Glomerular visceral epithelial cell (primary cell): Measurements from ENCODE around the gene LTC4S.

ENCODE experiments used
- DNase-seq: peaks from one replicate; pipeline ENCODE4 v3.0.0-alpha.2; 2016; ENCODE audit errors: extremely low spot score

LTC4S gene

DNA sequence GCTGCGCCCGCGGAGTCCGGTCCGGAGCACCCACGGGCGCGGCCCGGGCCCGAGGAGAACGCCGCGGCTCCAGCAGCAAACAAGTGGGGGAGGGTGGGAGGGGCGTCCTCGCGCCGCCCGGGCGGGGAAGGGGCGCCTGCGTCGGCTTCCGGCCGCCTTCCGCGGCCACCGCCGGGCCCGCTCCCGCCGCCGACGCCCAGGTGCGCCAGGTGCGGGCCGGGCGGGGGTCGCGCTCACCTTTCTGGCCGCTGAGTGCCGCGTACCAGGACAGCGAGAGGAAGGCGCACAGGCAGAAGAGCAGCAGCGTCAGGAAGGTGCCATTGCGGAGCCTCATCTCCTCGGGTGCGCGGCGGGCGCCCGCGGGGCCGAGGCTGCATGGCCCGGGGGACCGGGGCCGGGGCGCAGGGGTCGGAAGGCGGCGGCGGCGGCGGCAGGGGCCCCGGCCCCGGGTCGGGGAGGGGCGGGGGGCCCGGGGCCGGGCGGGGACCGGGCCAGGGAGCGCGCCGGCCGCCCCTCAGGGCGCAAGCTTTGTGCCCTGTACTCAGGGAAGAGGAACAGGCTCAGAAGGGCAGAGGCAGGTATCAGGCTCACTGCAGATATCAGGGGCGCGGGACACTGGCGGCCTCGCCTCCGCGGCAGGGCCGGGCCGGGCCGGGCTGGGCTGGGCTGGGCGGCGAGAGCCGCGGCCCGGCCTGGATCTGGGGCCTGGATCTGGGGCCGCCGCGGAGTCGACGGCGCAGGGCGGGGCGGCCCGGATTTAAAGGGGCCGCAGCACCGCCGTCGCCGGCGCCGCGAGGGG is 12.7 kb downstream of the LTC4S start, which contains the start of gene MGAT4B:
TSS of gene MGAT4B (minus strand) at position 617 of the 799 bp plus-strand sequence. CDS start at position 334, 283 bp downstream.
- peak; percentile 85 for DNase-seq

DNA sequence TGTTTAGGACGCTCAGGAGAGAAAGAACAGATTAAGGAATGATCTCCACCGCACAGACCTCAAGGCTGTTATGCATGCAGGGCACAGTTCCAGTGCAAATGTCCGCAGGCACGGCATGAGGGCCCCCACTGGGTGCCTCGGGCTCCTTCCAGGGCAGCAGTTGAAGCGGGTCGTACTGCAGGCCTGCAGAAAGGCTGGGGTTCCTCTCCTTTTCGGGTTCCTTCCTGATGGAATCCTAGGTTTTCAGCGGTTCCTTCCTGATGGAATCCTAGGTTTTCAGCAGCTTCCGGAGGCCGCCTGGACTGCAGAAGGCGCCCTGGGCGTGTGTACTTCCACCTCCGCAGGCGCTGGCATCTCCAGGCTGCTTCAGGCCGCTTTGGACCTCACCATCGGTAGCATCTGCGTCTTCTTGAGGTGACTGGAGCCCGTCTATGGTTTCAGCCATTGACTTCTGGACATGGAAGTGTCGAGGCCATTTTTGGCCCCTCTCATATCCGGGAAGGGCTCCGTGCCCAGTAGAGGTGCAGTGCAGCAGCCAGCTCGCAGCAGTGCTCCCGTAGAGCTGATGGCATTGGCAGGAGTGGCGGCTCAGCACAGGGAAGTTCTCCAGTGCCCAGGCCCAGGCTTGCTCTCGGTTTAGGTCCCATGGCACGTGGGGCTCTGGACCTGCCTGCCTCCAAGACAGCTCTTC is 18.5 kb downstream of the LTC4S start:
- DNase-seq = no peak

DNA sequence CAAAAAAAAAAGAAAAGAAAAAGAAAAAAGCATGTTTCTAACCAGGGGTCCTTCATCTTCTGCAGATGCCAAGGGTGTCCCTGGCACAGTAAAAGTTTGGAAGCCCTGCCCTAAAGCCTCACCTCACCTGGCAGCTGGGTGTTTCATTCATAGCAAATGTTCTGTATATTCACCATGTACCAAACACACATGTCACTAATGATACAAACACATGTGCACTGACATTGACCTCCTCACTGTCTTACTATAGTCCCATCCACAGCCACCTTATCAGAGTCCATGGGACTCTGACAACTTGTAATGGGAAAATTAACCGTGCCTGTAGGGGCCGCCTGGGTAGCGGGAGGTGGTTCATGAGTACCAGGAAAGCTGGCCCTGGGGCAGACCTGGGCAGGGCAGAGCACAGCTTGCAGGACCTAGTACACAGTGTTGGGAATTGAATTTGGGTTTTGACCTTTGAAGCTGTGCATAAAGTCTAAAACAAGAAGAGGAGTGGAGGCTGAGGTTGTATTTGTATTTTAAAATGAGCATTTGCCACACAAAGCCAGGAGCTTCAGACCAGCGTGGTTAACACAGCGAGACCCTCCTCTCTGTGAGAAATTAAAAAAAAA is 19.3 kb downstream of the LTC4S start:
- no peak for DNase-seq

DNA sequence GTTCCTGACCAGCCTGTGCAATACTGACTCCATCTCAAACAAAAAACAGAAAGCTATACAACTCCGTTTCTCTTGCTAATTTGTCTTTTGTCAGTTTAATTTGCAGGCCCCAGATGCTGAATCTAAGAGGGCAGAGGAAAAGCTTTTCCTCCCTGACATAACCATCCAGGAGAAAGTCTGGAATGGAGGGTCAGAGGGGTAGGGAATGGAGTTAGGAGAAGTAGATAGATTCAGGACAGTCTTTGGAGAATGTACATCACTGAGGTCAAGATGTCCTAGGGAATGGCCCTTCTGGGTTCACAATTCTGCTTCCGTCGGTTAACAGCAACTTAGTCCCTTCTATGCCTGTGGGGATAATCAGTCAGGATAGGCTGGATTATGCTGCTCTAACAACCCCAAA is 20.3 kb downstream of the LTC4S start:
- DNase-seq = no peak

DNA sequence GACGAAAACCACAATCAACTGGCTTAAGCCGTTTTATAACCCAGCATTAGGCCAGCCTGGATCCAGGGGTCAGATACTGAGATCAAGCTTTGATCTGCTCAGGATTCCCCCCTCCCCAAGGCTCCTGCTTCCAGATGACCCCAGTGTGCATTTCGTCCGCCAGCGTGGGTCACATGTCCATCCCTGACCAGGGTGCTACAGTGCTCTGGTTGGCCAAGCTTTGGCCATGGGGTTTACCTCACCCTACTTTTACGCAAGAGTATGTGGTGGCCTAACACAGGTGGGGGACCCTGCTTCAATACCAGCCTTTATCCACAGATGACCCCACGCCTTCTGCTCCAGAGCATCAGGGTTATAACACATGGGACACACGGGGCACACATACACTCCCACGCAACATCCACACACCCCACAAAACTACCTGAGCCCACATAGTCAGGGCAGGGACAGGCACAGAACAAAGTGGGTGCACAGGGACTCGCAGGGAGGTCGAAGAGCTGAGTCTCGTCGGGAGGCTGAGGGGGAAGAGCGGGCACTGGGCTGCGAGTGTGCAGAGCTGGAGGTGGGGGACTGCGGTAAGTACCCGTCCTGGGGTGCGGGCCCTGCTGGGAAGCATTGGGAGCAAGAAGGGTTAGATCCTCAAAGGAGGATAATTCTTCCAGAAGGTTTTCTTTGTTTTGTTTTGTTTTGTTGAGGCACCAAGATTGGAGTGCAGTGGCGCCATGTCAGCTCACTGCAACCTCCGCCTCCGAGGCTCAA is 21.9 kb downstream of the LTC4S start:
- DNase-seq = no peak

DNA sequence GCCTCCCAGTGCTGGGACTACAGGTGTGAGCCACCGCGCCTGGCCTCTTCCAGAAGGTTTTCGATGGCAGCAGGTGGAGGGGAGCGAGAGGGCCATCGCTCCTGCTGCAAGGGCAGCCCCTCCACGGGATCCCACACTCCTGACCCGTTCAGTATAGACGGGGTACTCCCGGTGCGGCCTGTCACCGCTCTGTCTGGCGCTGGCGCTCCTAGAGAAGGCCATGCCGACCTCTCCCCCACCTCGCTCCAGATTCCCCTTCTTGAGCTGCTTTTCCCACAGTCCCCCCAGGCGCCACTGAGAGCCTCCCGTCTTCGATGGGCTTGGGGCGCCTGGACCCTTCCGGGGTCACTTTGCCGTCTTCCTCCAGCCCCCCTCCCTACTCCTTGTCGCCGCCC is 22.6 kb downstream of the LTC4S start:
- DNase-seq = no peak

DNA sequence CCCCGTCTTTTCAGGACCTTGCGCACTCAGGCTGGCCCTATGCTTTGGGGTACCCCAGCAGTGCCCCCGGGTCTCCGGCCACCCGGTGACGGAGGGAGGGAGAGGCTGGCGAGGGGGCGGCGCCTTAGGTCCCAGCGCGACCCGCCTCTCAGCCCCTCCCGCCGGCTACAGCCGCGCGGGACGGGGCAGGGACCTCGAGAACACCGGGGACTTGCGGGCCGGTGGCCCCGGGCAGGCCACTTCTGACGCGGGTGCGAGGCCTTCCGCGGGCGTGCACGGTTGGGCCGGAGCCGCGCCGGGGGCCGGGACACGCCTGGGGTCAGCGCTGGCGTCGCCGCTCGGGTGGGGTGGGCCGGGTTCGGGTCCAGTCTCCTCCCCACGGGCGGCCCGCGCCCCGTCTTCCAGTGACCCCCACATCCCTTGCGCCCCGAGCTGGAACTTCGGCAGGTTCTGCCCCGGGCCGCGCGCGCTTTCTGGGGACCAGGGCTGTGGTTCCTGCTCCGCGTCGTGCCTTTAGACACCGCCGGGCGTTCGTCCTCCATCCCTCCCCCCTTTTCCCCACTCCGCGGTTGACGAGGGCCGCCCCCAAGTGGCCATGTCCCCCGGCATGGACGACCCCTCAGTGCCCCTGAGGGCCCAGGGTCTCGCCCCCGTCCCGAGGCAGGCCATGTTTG is 23.1 kb downstream of the LTC4S start:
- no peak for DNase-seq

DNA sequence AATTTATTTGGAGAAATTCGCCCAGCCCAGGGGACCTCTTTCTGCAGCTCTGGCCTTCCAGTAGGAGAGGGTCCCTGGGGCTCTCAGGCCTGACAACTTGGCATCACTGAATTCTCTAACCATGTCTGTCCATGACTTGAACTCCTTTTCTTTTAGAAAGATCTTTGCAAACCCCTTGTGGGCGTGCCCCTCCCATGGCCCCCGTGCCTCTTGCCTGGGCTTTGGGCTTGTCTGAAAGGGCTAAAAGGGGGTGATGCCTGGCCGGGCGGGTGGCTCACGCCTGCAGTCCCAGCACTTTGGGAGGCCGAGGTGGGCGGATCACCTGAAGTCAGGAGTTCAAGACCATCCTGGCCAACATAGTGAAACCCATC is 23.7 kb downstream of the LTC4S start:
- no peak for DNase-seq

DNA sequence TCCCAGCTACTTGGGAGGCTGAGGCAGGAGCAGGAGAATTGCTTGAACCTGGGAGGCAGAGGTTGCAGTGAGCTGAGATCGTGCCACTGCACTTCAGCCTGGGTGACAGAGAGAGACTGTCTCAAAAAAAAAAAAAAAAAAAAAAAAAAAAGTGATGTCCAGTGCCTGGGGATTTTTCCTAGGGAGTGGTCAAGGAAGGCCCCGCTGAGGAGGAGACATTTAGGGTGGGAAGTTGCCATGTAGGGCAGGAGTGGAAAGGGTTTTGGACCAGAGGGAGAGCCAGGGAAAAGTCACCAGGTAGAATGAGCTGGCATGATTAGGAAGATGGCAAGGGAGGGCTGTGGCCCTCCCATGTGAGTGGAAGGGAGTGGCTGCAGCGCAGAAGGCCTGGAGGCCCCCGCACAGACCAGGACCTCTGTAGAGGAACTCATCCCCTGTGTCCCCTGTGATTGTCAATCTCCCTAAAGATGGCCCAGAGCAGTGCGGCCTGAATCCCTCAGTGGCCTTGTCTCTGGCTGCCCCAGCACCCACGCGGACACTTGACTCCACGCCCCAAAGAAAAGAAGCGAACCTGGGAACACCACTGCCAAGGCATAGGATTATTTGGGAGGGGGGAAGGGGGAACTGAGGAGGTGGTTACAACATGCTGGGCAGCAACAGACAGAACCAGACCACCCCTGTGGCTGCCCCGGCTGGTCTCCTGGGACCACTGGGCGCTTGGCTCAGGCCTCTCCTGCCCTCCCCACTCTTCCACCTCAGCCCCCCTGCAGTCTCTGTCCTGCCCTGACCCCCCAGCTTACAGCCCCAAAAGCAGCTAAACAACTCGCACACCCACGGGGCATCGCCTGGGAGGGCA is 24.3 kb downstream of the LTC4S start:
- DNase-seq = no peak

DNA sequence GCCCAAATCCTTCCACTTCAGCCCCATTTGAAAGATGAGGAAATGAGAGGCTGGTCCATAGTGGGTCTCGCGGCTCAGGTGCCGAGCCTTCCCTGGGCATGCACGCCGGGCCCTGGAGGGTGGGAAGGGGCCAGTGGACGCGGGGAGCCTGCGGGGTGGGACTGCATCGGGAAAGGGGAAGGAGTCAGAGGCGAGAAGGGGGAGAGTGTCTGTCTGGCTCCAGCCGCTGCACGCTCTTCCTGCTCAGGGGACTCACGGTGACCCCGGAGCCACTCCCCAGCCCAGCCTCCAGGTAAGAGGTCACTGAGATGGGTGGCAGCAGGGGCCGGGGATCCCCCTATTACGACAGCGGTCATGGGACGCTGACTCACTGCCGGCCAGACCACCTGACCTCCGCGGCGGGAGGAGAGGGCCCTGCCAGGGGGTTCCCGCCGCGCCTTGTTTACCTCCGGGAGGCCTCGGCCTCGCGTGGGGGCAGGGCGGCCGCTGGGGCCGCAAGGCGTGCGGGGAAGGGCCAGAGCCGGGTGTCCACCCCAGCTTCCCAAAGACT is 25.0 kb downstream of the LTC4S start:
- peak; percentile 97 for DNase-seq

DNA sequence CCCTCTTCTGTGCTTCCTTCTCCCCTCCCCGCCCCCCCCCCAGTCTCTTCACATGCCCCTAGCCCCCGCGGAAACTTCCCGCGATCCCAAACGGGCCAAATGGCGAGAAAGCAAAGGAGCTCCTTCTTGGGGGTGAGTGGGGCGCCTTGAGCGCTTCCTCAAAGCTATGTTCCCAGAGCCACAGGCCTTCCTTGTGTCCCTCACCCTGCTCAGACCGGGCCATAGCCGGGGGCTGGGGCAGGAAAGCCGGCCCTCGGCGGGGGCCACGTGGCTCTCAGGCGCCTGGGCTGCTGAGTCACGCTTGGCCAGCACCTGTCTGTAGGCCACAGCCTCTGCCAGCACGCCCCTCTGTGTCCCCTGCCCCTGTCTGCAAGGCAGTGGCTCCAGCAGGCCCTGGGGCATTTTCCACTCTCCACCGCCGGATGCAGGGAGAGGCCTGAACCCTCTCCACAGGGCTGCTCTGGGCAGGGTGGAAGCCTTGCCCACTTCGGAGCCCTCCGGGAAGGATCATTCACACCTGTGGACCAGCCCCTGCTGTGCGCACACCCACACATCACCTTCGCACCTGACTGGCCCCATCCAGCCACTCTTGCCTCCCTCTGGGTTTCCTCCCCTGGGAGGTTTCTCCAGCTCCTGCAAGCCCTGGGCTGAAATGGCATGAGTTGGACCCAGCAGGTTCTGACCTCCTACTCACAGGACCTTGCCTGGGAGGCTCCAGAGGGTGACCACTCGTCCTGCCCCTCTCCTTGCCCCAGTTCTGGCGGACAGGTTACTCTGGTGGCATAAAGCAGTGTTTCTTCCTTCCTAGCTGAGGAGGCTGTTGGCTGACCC is 25.7 kb downstream of the LTC4S start:
- peak; percentile 85 for DNase-seq

DNA sequence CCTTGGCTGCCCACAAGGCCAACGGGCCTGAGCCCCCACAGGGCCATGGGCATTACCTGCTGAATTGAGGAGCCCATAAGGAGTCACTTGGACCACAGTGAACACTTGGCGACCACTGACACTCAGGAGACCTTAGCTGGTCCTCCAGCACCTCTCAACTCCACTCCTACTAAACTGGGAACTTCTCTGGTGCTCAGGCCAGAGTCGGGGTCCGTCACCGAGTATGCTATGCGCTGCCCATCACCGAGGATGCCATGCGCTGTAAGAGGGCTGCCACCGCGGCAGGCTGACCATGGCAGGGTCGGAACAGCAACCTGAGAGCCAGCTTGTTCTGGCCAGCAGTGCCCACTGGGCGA is 26.3 kb downstream of the LTC4S start:
- DNase-seq = no peak

DNA sequence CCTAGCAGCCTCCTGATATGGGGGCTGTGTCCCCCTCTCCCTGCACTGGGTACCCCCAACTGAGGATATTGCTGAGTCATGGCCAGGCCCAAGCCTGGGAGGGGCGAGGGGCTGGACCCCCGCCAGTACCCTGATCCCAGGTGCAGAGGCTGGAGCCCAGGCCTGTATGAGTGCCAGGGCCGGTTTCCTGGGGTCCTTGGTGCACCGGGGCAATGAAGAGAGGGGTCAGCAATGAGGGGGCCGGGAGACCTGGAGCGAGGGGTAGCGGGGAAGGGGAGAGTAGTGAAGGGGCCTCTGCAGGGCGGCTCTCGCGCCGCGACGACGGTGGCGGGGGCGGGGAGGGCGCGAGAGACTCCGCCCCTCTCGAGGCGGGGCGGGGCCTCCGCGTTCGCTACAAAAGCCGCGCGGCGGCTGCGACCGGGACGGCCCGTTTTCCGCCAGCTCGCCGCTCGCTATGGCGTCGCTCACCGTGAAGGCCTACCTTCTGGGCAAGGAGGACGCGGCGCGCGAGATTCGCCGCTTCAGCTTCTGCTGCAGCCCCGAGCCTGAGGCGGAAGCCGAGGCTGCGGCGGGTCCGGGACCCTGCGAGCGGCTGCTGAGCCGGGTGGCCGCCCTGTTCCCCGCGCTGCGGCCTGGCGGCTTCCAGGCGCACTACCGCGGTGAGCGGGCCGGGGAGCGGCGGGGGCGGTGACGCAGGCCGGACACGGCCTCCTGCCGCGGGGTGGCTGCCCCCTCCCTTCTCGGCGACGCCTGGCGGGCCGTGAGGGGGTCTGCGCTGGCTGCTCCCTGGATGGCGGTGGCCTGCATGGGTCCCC is 26.9 kb downstream of the LTC4S start, which contains the start of gene SQSTM1:
TSS of gene SQSTM1 (plus strand) at position 423 of the 815 bp plus-strand sequence. CDS start at position 455, 32 bp downstream.
- DNase-seq = peak; percentile 86

DNA sequence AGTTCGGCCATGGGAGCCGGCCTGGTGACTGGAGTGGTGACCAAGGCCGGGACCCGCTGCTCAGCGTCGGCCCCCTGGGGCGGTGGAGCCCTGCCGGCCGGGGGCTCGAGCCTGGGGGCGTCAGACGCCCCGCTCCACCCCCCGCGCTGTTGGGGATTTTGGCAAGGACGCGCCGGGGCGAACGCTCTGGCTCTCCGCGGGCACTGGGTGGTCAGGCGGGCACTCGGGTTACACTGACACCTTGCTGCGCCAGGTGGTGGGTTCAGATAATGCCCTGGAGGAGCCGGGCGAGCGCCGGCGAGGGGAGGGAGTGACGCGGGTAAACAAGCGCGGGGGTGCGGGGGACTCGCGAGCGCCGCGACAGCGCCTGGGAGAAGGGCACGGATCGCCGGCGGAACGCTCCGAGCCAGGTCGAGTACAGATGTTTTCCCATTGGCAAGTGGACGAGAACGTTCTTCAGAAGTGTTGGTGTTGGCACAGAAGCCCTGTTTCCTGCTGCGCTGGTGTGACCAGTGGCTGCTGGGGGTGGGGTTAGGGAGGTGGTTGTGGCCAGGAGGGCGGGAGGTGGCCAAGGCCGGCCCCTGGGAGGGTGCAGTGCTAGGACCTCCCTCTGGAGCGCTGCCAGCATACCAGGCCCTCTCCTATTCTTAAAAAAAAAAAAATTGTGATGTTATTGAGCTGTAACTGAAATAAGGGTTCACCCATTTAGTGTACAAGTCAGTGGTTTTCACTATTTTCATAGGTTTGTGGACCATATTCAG is 27.7 kb downstream of the LTC4S start:
- peak; percentile 97 for DNase-seq

DNA sequence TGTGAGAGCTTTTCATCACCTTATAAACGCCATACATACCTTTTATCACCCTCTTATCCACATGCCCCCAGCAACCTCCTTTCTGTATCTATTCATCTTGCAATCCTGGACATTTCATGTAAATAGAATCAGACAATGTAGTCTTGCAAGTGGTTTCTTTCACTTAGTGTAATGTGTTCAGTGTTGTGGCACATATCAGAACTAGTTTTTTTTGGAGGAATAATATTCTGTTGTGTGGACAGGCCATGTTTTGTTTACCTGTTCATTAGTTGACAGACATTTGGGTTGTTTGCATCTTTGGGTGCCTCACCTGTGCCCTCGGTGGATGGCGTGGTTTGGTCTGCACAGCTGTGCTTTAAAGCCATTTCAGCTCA is 28.3 kb downstream of the LTC4S start:
- DNase-seq = no peak

DNA sequence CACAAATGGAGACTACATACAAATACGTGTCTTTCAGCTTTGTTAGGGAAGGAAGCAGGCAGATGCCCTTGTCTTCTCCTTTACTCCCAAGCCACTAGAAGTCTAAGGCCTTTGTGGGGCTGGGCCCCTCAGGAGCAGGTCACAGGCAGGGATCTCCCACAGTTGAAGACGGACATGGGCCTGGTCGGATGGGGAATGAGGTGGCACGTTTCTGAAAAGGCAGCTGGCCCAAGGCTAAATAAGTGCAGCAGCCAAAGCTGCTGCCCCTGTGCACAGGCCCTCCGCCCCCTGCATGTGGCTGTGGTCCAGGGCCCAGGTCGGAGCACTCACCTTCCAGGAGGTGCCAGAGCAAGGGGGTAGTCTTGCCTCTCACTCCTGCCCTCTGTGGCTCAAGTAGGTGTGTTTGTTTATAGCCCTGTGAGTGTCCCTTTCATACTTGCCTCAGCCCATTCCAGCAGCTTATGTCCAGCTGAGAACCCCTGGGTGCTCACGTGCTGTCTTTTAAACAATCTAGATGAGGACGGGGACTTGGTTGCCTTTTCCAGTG is 28.7 kb downstream of the LTC4S start:
- no peak for DNase-seq

DNA sequence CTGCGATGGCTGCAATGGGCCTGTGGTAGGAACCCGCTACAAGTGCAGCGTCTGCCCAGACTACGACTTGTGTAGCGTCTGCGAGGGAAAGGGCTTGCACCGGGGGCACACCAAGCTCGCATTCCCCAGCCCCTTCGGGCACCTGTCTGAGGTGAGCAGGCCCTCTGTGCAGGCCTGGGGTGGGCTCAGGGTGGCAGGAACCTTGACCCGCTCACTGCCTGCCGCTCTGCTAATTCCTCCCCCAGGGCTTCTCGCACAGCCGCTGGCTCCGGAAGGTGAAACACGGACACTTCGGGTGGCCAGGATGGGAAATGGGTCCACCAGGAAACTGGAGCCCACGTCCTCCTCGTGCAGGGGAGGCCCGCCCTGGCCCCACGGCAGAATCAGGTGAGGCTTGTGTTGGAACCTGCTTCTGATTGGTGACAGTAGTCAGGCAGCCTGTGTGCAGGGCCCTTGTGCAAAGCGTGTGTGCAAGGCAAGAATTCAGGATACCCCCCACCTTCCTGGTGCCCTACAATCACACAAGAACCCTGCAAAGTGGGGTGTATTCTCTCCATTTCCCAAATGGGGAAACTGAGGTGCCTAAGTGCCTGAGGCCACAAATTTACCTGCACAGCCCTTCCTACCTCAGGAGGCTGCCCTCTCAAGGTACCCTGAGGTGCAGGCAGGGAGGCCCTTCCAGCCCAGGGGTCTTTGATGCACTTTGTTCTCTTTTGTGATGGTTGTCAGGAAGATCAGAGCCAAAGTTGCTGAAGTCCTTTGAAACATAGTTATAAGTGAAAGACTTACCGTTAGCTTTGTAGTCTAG is 30.4 kb downstream of the LTC4S start:
- DNase-seq = no peak
